Measurements from ENCODE around the gene POLDIP2. TPM values are rescaled to one million over a fixed set of nuclear protein-coding genes. Genes with fewer than 3 reads are reported as not detected.
A peak's percentile ranks its signal among the peaks of the same experiment; 100 is the strongest.
"Not testable (repeated sequence)": the region's sequence is repeated elsewhere in the genome, so short reads cannot be mapped to it uniquely, and the experiment has no call there.

The POLDIP2 gene
- total and polyA plus RNA-seq, 11 donors: 97.8 to 194 (median 163) TPM

GRCh38 chr17:28342313-28342712, 15.0 kb downstream of the POLDIP2 start:
- no peaks in the 10 kb centered on the region for H3K9me3 ChIP-seq
- H3K4me1 ChIP-seq: peaks cover 0 to 70% (median 49%) of the 10 kb centered on the region in 12 donors
- H3K27me3 ChIP-seq: no peaks in the 10 kb centered on the region
- H3K36me3 ChIP-seq: peaks cover 4 to 82% (median 76%) of the 10 kb centered on the region in 9 donors
- TF ChIP-seq POLR2A (IDR thresholded peaks at IDR 0.05): no peak
- no peak for ATAC-seq
- no peak for DNase-seq
- H3K4me3 ChIP-seq: no peak overlapping the region
- H3K27ac ChIP-seq: no peak overlapping the region
- intact Hi-C loops (cut with DNase I): no loop called here
- 91 to 92% (median 92%) methylated on average over 13 to 14 of the region's 14 CpGs for WGBS, 4 donors

GRCh38 chr17:28341516-28341915, 15.8 kb downstream of the POLDIP2 start:
- H3K27ac ChIP-seq: no peak overlapping the region
- no peaks in the 10 kb centered on the region for H3K9me3 ChIP-seq
- H3K36me3 ChIP-seq: peaks cover 4 to 74% (median 72%) of the 10 kb centered on the region in 9 donors
- no peaks in the 10 kb centered on the region for H3K27me3 ChIP-seq
- WGBS, 4 donors: 84 to 93% (median 91%) methylated on average over 10 to 11 of the region's 11 CpGs
- H3K4me3 ChIP-seq: no peak overlapping the region
- no peak for TF ChIP-seq CTCF (IDR thresholded peaks at IDR 0.05)
- TF ChIP-seq POLR2A (IDR thresholded peaks at IDR 0.05): no peak
- intact Hi-C loops (cut with DNase I): no loop called here
- ATAC-seq: no peak
- peaks cover 0 to 70% (median 49%) of the 10 kb centered on the region in 12 donors for H3K4me1 ChIP-seq
- DNase-seq: no peak

GRCh38 chr17:28340374-28340773, 17.0 kb downstream of the POLDIP2 start:
- no peak for TF ChIP-seq POLR2A (IDR thresholded peaks at IDR 0.05)
- TF ChIP-seq CTCF (IDR thresholded peaks at IDR 0.05): no peak
- ATAC-seq (no peak), DNase-seq (no peak)
- Histone ChIP-seq H3K27ac (peak overlapping the region in 1 of 12 donors; percentile 99), H3K9me3 (no peaks in the 10 kb centered on the region), H3K4me1 (peaks cover 0 to 61% (median 41%) of the 10 kb centered on the region in 12 donors), H3K36me3 (peaks cover 4 to 63% (median 61%) of the 10 kb centered on the region in 9 donors), H3K27me3 (no peaks in the 10 kb centered on the region), H3K4me3 (no peak overlapping the region)
- 87 to 97% (median 88%) methylated on average over 6 of the region's 6 CpGs for WGBS, 4 donors
- intact Hi-C loops (cut with DNase I): no loop called here

- peak overlapping the region in 11 of 12 donors; percentile 15 to 100 (median 98) for H3K27ac ChIP-seq
- intact Hi-C loops (cut with DNase I): loop anchor here in 3 of 10 donors (5.0 to 10.0 kb wide), 3 partner anchors 605 to 615 kb away; partner anchors contain the start of gene PHF12 (in 2 of the 3)
- no peak for DNase-seq
- WGBS, 4 donors: 82 to 92% (median 91%) methylated on average over 15 of the region's 15 CpGs
- H3K27me3 ChIP-seq: no peaks in the 10 kb centered on the region
- no peak for ATAC-seq
- TF ChIP-seq POLR2A (IDR thresholded peaks at IDR 0.05) (no peak), CTCF (IDR thresholded peaks at IDR 0.05) (no peak)
- no peaks in the 10 kb centered on the region for H3K9me3 ChIP-seq
- peak overlapping the region in 1 of 12 donors; percentile 15 for H3K4me3 ChIP-seq
- peaks cover 0 to 57% (median 41%) of the 10 kb centered on the region in 12 donors for H3K4me1 ChIP-seq
- H3K36me3 ChIP-seq: peaks cover 4 to 54% (median 51%) of the 10 kb centered on the region in 9 donors
These were observed 17.9 kb downstream of the POLDIP2 start for GRCh38 chr17:28339431-28339830.

- not testable (repeated sequence) for H3K27me3 ChIP-seq, ATAC-seq
- H3K4me3 ChIP-seq: peak overlapping the region in 7 of 12 donors; percentile 15 to 93 (median 25)
These were observed 18.5 kb downstream of the POLDIP2 start for GRCh38 chr17:28338769-28339212.

More at GRCh38 chr17:28338769-28339212, 18.5 kb downstream of the POLDIP2 start:
- Histone ChIP-seq H3K27ac (peak overlapping the region in 11 of 12 donors; percentile 93 to 100 (median 98)), H3K4me1 (peaks cover 0 to 62% (median 48%) of the 10 kb centered on the region in 12 donors), H3K36me3 (peaks cover 1 to 47% (median 45%) of the 10 kb centered on the region in 9 donors)
- intact Hi-C loops (cut with DNase I): loop anchor here in 3 of 10 donors (5.0 to 10.0 kb wide), 3 partner anchors 606 to 616 kb away; partner anchors contain the start of gene PHF12 (in 2 of the 3)
- not testable (repeated sequence) for DNase-seq, H3K9me3 ChIP-seq
- WGBS, 4 donors: 69 to 79% (median 75%) methylated on average over 7 to 8 of the region's 8 CpGs

All from heart left ventricle (tissue), 16 donors.